Liver (tissue), 9 donors: ENCODE results near the gene STARD3. TPM values are rescaled to one million over a fixed set of nuclear protein-coding genes. Genes with fewer than 3 reads are reported as not detected.

Source experiments
- DNase-seq: peaks from one replicate; pipeline ENCODE4 v3.0.0-alpha.2; 2017; ENCODE audit warnings: low spot score
- H3K27ac ChIP-seq, 2 donors: one replicate each; pipeline ENCODE4 v1.7.0; 2013; ENCODE audit warnings: inconsistent platforms in 2 of 2, low read length in 2 of 2, control low read depth in 1 of 2, low read depth in 1 of 2, mild to moderate bottlenecking in 1 of 2
- H3K27me3 ChIP-seq, 4 donors: one replicate each; pipeline versions ENCODE4 v1.6.1 to v1.7.0; 2013; ENCODE audit warnings: low read length in 3 of 4, inconsistent platforms in 1 of 4, mild to moderate bottlenecking in 1 of 4, moderate library complexity in 1 of 4; ENCODE audit not compliant: control insufficient read depth in 4 of 4, insufficient read depth in 4 of 4
- H3K36me3 ChIP-seq, 4 donors: one replicate each; pipeline versions ENCODE4 v1.6.1 to v1.7.0; 2013; ENCODE audit warnings: low read length in 3 of 4, mild to moderate bottlenecking in 3 of 4, low read depth in 1 of 4, moderate library complexity in 1 of 4; ENCODE audit not compliant: control insufficient read depth in 4 of 4, insufficient read depth in 3 of 4
- H3K4me1 ChIP-seq, 4 donors: one replicate each; pipeline versions ENCODE4 v1.6.1 to v1.7.0; 2013; ENCODE audit warnings: low read length in 3 of 4, mild to moderate bottlenecking in 3 of 4, moderate library complexity in 1 of 4; ENCODE audit not compliant: control insufficient read depth in 4 of 4, insufficient read depth in 4 of 4
- H3K4me3 ChIP-seq, 3 donors: one replicate each; pipeline versions ENCODE4 v1.6.1 to v1.7.0; 2013; ENCODE audit warnings: low read length in 3 of 3, control low read depth in 1 of 3, low read depth in 1 of 3, mild to moderate bottlenecking in 1 of 3
- H3K9ac ChIP-seq, 2 donors: one replicate each; pipeline ENCODE4 v1.7.0; 2013; ENCODE audit warnings: low read length in 2 of 2, mild to moderate bottlenecking in 2 of 2, moderate library complexity in 2 of 2, control low read depth in 1 of 2, low read depth in 1 of 2
- H3K9me3 ChIP-seq, 4 donors: one replicate each; pipeline versions ENCODE4 v1.6.1 to v1.7.0; 2013; ENCODE audit warnings: low read length in 3 of 4; ENCODE audit not compliant: control insufficient read depth in 4 of 4
- ATF3 ChIP-seq: IDR thresholded peaks from 2 replicates; pipeline ENCODE4 v1.6.1; 2016; ENCODE audit warnings: antibody characterized with exemption
- EGR1 ChIP-seq, 2 donors: IDR thresholded peaks; 2 replicates each; pipeline ENCODE4 v1.6.1; 2016 to 2018; ENCODE audit warnings: antibody characterized with exemption in 2 of 2, low read depth in 2 of 2
- FOXA1 ChIP-seq: IDR thresholded peaks from 2 replicates; pipeline ENCODE4 v1.6.1; 2016; ENCODE audit warnings: antibody characterized with exemption
- FOXA2 ChIP-seq: IDR thresholded peaks from 2 replicates; pipeline ENCODE4 v1.6.1; 2016; ENCODE audit warnings: antibody characterized with exemption
- GABPA ChIP-seq, 2 donors: IDR thresholded peaks in 1 of 2; conservative IDR thresholded peaks in 1 of 2; 2 replicates each; pipeline ENCODE4 v1.6.1; 2016; ENCODE audit warnings: antibody characterized with exemption in 2 of 2, mild to moderate bottlenecking in 1 of 2, moderate library complexity in 1 of 2
- HNF4A ChIP-seq, 2 donors: conservative IDR thresholded peaks; 2 replicates each; pipeline ENCODE4 v1.6.1; 2016; ENCODE audit warnings: antibody characterized with exemption in 2 of 2, mild to moderate bottlenecking in 2 of 2
- HNF4G ChIP-seq: IDR thresholded peaks from 2 replicates; pipeline ENCODE4 v1.6.1; 2016; ENCODE audit warnings: antibody characterized with exemption
- JUND ChIP-seq, 2 donors: IDR thresholded peaks; 2 replicates each; pipeline ENCODE4 v1.6.1; 2016; ENCODE audit warnings: antibody characterized with exemption in 2 of 2
- MAX ChIP-seq: IDR thresholded peaks from 2 replicates; pipeline ENCODE4 v1.6.1; 2016; ENCODE audit warnings: antibody characterized with exemption
- NR2F2 ChIP-seq: IDR thresholded peaks from 2 replicates; pipeline ENCODE4 v1.6.1; 2016; ENCODE audit warnings: antibody characterized with exemption
- RAD21 ChIP-seq, 2 donors: IDR thresholded peaks; 2 replicates each; pipeline ENCODE4 v1.6.1; 2016; ENCODE audit warnings: antibody characterized with exemption in 2 of 2, mild to moderate bottlenecking in 2 of 2
- REST ChIP-seq: IDR thresholded peaks from 2 replicates; pipeline ENCODE4 v1.6.1; 2016; ENCODE audit warnings: antibody characterized with exemption, mild to moderate bottlenecking
- SP1 ChIP-seq: IDR thresholded peaks from 2 replicates; pipeline ENCODE4 v1.6.1; 2018; ENCODE audit warnings: antibody characterized with exemption, mild to moderate bottlenecking
- TAF1 ChIP-seq: conservative IDR thresholded peaks from 2 replicates; pipeline ENCODE4 v1.6.1; 2016; ENCODE audit warnings: antibody characterized with exemption, mild to moderate bottlenecking
- YY1 ChIP-seq: IDR thresholded peaks from 2 replicates; pipeline ENCODE4 v1.6.1; 2016; ENCODE audit warnings: antibody characterized with exemption, mild to moderate bottlenecking
- ZBTB33 ChIP-seq: IDR thresholded peaks from 2 replicates; pipeline ENCODE4 v1.6.1; 2016; ENCODE audit warnings: antibody characterized with exemption
- WGBS: extraction: QIAGEN DNeasy Blood & Tissue Kit; methylation state at CpG from one replicate; pipeline ENCODE4 v1.1.7; 2013; 5-methylcytosine and 5-hydroxymethylcytosine counted together
- polyA plus RNA-seq, 2 donors: library from polyadenylated mRNA; stranded (reverse) in 1 of 2; unstranded in 1 of 2; fragments of 200-250 nt in 1 of 2; fragments of >200 nt in 1 of 2; fragmentation: Nextera tagmentation in 1 of 2; extraction: Ambion mirVana in 1 of 2; gene quantifications; one replicate each; pipeline versions ENCODE4 v1.2.1 to v1.2.3, GENCODE V29; 2013 to 2015
- total RNA-seq, 2 donors: library from RNA; depleted of rRNA; stranded (reverse); fragments of >200 nt; gene quantifications; one replicate each; pipeline ENCODE4 v1.2.3, GENCODE V29; 2014
- donor health status: healthy.
- donor health status: healthy.
- donor health status: healthy.
- donor health status: healthy.
- donor health status: healthy.

STARD3 gene
- total and polyA plus RNA-seq, 4 donors = 15.0 to 34.0 (median 23.2) TPM

- Histone ChIP-seq H3K36me3 (no peaks in the 10 kb centered on the region), H3K9me3 (no peaks in the 10 kb centered on the region), H3K27ac (no peak overlapping the region), H3K9ac (no peak overlapping the region), H3K4me1 (peaks cover 9 to 20% (median 15%) of the 10 kb centered on the region in 4 donors), H3K4me3 (no peak overlapping the region), H3K27me3 (peaks cover 0 to 12% (median 4%) of the 10 kb centered on the region in 4 donors)
- WGBS = 90% methylated on average over 4 of the region's 4 CpGs
- DNase-seq = no peak
- TF ChIP-seq EGR1 (IDR thresholded peaks at IDR 0.05; ENCODE audit: low read depth in 2 of 2) (no peak), HNF4G (no peak), ZBTB33 (no peak), FOXA2 (no peak), TAF1 (no peak), GABPA (IDR thresholded peaks at IDR 0.05 in 1 of 2, conservative IDR thresholded peaks at IDR 0.05 in 1 of 2) (no peak), ATF3 (no peak), HNF4A (conservative IDR thresholded peaks at IDR 0.05) (no peak), RAD21 (IDR thresholded peaks at IDR 0.05) (no peak), FOXA1 (no peak), MAX (no peak), NR2F2 (no peak), REST (no peak), JUND (IDR thresholded peaks at IDR 0.05) (no peak)
These were observed 27.4 kb upstream of the STARD3 start for GRCh38 chr17:39609416-39610025.

- Histone ChIP-seq H3K9me3 (no peaks in the 10 kb centered on the region), H3K27me3 (peaks cover 0 to 2% (median 0%) of the 10 kb centered on the region in 4 donors), H3K27ac (no peak overlapping the region), H3K4me3 (no peak overlapping the region), H3K4me1 (peaks cover 0 to 4% (median 3%) of the 10 kb centered on the region in 4 donors), H3K9ac (no peak overlapping the region), H3K36me3 (no peaks in the 10 kb centered on the region)
- TF ChIP-seq SP1 (no peak), FOXA2 (no peak), REST (no peak), YY1 (no peak), TAF1 (no peak), HNF4A (conservative IDR thresholded peaks at IDR 0.05) (no peak), NR2F2 (no peak), HNF4G (no peak), ATF3 (no peak), EGR1 (IDR thresholded peaks at IDR 0.05; ENCODE audit: low read depth in 2 of 2) (no peak), FOXA1 (no peak), JUND (IDR thresholded peaks at IDR 0.05) (no peak)
- no peak for DNase-seq
- WGBS = 93% methylated on average over 9 of the region's 9 CpGs
These were observed 25.4 kb upstream of the STARD3 start for GRCh38 chr17:39611401-39612112.
